MM.1S (cell line): ENCODE results near the gene GSS.

Experiments used
- DNase-seq: peaks from one replicate; pipeline ENCODE4 v3.0.0-alpha.2; 2015
- H2AFZ ChIP-seq: fragments of 300-600 bp; sonication (generic); 2 replicates; pipeline ENCODE4 v1.6.0; 2016; ENCODE audit warnings: antibody characterized with exemption, low read length
- H3F3A ChIP-seq: fragments of 300-600 bp; sonication (generic); 2 replicates; pipeline ENCODE4 v1.6.1; 2016; ENCODE audit warnings: mild to moderate bottlenecking, antibody characterized with exemption, low read length, moderate library complexity, mixed read lengths; ENCODE audit not compliant: insufficient read depth
- H3K27ac ChIP-seq: fragments of 300-600 bp; sonication (generic); 2 replicates; pipeline ENCODE4 v1.5.1; 2016; ENCODE audit warnings: mild to moderate bottlenecking, low read length
- H3K27me3 ChIP-seq: fragments of 300-600 bp; sonication (generic); replicated peaks from 2 replicates; pipeline ENCODE4 v1.6.0; 2016; ENCODE audit warnings: low read length; ENCODE audit not compliant: insufficient read depth
- H3K36me3 ChIP-seq: fragments of 300-600 bp; sonication (generic); replicated peaks from 2 replicates; pipeline ENCODE4 v1.6.1; 2016; ENCODE audit warnings: mild to moderate bottlenecking, low read length, mixed read lengths; ENCODE audit not compliant: insufficient read depth
- H3K4me1 ChIP-seq: fragments of 300-600 bp; sonication (generic); 2 replicates; pipeline ENCODE4 v1.6.1; 2016; ENCODE audit warnings: low read length, mixed read lengths
- H3K4me2 ChIP-seq: fragments of 300-600 bp; sonication (generic); 2 replicates; pipeline ENCODE4 v1.6.0; 2016; ENCODE audit warnings: low read depth, low read length
- H3K4me3 ChIP-seq: fragments of 300-600 bp; sonication (generic); 2 replicates; pipeline ENCODE4 v1.5.1; 2016; ENCODE audit warnings: low read length, mixed read lengths
- H3K79me2 ChIP-seq: fragments of 300-600 bp; sonication (generic); 2 replicates; pipeline ENCODE4 v1.6.1; 2016; ENCODE audit warnings: mixed run types, low read length, mixed read lengths
- H3K9ac ChIP-seq: fragments of 300-600 bp; sonication (generic); 2 replicates; pipeline ENCODE4 v1.6.1; 2016; ENCODE audit warnings: low read length, mixed read lengths
- H3K9me2 ChIP-seq: fragments of 300-600 bp; sonication (generic); replicated peaks from 2 replicates; pipeline ENCODE4 v1.6.1; 2016; ENCODE audit warnings: mild to moderate bottlenecking, low read length, mixed read lengths; ENCODE audit not compliant: insufficient read depth
- H3K9me3 ChIP-seq: fragments of 300-600 bp; sonication (generic); replicated peaks from 2 replicates; pipeline ENCODE4 v1.6.1; 2016; ENCODE audit warnings: mild to moderate bottlenecking, low read length, mixed read lengths; ENCODE audit not compliant: insufficient read depth
- H4K20me1 ChIP-seq: fragments of 300-600 bp; sonication (generic); 2 replicates; pipeline ENCODE4 v1.6.1; 2016; ENCODE audit warnings: mild to moderate bottlenecking, low read length, moderate library complexity, mixed read lengths; ENCODE audit not compliant: insufficient read depth
- EZH2 ChIP-seq: fragments of 300-600 bp; sonication (generic); optimal IDR thresholded peaks from 2 replicates; pipeline ENCODE3; 2017; ENCODE audit warnings: low read depth, mild to moderate bottlenecking, antibody characterized with exemption, low read length, mixed read lengths
- EZH2phosphoT487 ChIP-seq: fragments of 300-600 bp; sonication (generic); IDR thresholded peaks from 2 replicates; pipeline ENCODE4 v1.6.1; 2018; ENCODE audit warnings: antibody characterized with exemption, low read length
- TF ChIP-seq, protein P1 (sequence below): fragments of 300-600 bp; sonication (generic); IDR thresholded peaks from 2 replicates; pipeline ENCODE4 v1.5.1; 2016; ENCODE audit warnings: antibody characterized with exemption, low read length, mixed read lengths

The GSS gene

DNA sequence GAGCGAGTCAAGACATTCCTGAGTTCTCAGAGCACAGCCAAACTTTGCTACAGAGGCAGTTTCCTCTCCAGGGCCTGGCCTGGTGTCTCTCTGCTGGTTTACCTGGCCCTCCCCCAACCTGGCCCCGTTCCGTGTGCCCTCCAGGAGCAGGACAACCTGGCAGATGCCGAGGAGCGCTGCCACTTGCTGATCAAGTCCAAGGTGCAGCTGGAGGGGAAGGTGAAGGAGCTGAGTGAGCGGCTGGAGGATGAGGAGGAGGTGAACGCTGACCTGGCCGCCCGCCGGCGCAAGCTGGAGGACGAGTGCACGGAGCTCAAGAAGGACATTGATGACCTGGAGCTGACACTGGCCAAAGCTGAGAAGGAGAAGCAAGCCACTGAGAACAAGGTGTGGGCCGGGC is 39.6 kb upstream of the GSS start:
- Histone ChIP-seq H3K9ac (no peak overlapping the region), H3K27me3 (no peaks in the 10 kb centered on the region), H3K4me1 (no peaks in the 10 kb centered on the region), H4K20me1 (no peaks in the 10 kb centered on the region), H2AFZ (no peak overlapping the region), H3K4me2 (no peak overlapping the region), H3K9me2 (no peaks in the 10 kb centered on the region), H3K4me3 (no peak overlapping the region), H3F3A (no peaks in the 10 kb centered on the region), H3K27ac (no peak overlapping the region), H3K9me3 (no peaks in the 10 kb centered on the region), H3K79me2 (no peaks in the 10 kb centered on the region), H3K36me3 (no peaks in the 10 kb centered on the region)
- no peak for DNase-seq
- TF ChIP-seq EZH2phosphoT487 (no peak), EZH2 (no peak)
- TF ChIP-seq, protein P1, sequence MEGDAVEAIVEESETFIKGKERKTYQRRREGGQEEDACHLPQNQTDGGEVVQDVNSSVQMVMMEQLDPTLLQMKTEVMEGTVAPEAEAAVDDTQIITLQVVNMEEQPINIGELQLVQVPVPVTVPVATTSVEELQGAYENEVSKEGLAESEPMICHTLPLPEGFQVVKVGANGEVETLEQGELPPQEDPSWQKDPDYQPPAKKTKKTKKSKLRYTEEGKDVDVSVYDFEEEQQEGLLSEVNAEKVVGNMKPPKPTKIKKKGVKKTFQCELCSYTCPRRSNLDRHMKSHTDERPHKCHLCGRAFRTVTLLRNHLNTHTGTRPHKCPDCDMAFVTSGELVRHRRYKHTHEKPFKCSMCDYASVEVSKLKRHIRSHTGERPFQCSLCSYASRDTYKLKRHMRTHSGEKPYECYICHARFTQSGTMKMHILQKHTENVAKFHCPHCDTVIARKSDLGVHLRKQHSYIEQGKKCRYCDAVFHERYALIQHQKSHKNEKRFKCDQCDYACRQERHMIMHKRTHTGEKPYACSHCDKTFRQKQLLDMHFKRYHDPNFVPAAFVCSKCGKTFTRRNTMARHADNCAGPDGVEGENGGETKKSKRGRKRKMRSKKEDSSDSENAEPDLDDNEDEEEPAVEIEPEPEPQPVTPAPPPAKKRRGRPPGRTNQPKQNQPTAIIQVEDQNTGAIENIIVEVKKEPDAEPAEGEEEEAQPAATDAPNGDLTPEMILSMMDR, result no peak

DNA sequence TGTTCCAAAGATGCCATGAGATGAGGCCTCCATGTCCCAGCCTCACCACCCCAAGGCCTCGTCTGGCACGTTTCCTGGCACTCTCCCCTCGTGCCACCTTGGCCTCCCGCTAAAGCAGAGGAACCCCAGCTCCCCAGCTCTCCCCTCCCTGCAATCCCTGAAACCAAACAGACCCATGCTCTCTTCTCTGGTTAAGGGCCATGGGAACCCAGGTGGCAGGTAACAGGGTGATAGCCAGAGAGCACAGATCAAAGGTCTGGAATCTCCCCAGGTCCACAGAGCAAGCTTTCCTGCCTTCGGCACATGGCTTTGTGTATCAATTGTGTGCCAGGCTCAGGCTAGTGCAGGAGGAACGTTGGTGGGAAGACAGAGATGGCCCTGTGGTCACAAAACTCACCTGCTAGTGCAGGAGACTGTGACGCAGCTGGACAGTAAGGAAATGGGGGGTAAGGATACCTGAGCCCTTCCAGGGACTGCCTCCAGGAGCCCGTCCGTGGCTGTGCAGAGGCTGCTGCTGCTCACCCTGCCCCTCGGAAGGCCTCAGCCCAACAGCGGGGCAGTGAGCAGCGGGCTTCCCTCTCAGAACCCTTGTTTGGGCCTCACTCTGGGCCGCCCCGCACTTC is 39.0 kb upstream of the GSS start:
- Histone ChIP-seq H3K4me1 (no peaks in the 10 kb centered on the region), H3F3A (no peaks in the 10 kb centered on the region), H3K27ac (no peak overlapping the region), H3K4me3 (no peak overlapping the region), H3K9me3 (no peaks in the 10 kb centered on the region), H2AFZ (no peak overlapping the region), H3K27me3 (no peaks in the 10 kb centered on the region), H3K79me2 (no peaks in the 10 kb centered on the region), H4K20me1 (no peaks in the 10 kb centered on the region), H3K9me2 (no peaks in the 10 kb centered on the region), H3K9ac (no peak overlapping the region), H3K36me3 (no peaks in the 10 kb centered on the region), H3K4me2 (no peak overlapping the region)
- no peak for DNase-seq
- TF ChIP-seq, protein P1, result no peak
- TF ChIP-seq EZH2, result no peak
- TF ChIP-seq EZH2phosphoT487, result no peak

DNA sequence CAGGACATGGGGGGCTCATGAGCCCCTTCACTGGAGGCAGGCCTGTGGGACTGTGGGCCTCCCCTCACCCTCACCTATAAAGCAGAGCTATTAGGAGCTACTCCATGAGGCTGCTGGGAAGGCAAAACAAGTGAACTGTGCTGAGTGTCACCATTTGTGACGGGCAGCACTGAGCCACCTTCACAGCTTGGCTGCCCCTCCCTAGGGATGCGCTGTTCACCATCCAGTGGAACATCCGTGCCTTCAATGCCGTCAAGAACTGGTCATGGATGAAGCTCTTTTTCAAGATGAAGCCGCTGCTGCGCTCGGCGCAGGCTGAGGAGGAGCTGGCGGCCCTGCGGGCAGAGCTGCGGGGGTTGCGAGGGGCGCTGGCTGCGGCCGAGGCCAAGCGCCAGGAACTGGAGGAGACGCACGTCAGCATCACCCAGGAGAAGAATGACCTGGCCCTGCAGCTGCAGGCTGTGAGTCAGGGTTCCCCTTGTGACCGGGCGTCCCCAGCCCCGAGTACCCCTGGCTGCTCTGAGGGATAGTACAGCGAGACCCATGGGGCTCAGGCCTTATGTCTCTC is 38.4 kb upstream of the GSS start:
- Histone ChIP-seq H3K9ac (no peak overlapping the region), H3K27ac (no peak overlapping the region), H3K4me1 (no peaks in the 10 kb centered on the region), H3K9me2 (no peaks in the 10 kb centered on the region), H3K4me2 (no peak overlapping the region), H3K36me3 (no peaks in the 10 kb centered on the region), H3K9me3 (no peaks in the 10 kb centered on the region), H3F3A (no peaks in the 10 kb centered on the region), H3K79me2 (no peaks in the 10 kb centered on the region), H3K4me3 (no peak overlapping the region), H4K20me1 (no peaks in the 10 kb centered on the region), H2AFZ (no peak overlapping the region), H3K27me3 (no peaks in the 10 kb centered on the region)
- DNase-seq, result no peak
- TF ChIP-seq EZH2phosphoT487 (no peak), EZH2 (no peak)
- TF ChIP-seq, protein P1, result no peak
